Measurements from ENCODE around the gene FUT9. TPM values are rescaled to one million over a fixed set of nuclear protein-coding genes. Genes with fewer than 3 reads are reported as not detected.

Gene FUT9
- total RNA-seq, 1 experiment from 2014 or later, result not detected

GRCh38 chr6:96235927-96236326 is 220.2 kb downstream of the FUT9 start:
- no TSS peak for BruUV-seq (replicated peaks)
- H3K4me1 Mint-ChIP-seq (ENCODE audit: insufficient read depth, unreplicated experiment), result no peaks in the 10 kb centered on the region
- no peak overlapping the region for H3K27ac Mint-ChIP-seq (ENCODE audit: low read depth, unreplicated experiment)
- H3K9me3 Mint-ChIP-seq (ENCODE audit: unreplicated experiment), result no peaks in the 10 kb centered on the region
- DNase-seq (ENCODE audit: unreplicated experiment), result no peak
- CTCF ChIA-PET, result interaction anchor here (0.5 kb wide), 1 partner anchor 579 kb away, joined by 3 read pairs; no protein-coding TSS in a partner anchor
- H3K4me3 Mint-ChIP-seq (ENCODE audit: unreplicated experiment), result no peak overlapping the region
- TF ChIP-seq CTCF (IDR thresholded peaks at IDR 0.05; ENCODE audit: unreplicated experiment), result no peak
- H3K27me3 Mint-ChIP-seq (ENCODE audit: insufficient read depth, unreplicated experiment), result peaks cover 20% of the 10 kb centered on the region
- intact Hi-C loops (cut with micrococcal nuclease), result no loop called here
- no peaks in the 10 kb centered on the region for H3K36me3 Mint-ChIP-seq (ENCODE audit: insufficient read depth, unreplicated experiment)
- POLR2A ChIA-PET, result no interaction called here

DNA sequence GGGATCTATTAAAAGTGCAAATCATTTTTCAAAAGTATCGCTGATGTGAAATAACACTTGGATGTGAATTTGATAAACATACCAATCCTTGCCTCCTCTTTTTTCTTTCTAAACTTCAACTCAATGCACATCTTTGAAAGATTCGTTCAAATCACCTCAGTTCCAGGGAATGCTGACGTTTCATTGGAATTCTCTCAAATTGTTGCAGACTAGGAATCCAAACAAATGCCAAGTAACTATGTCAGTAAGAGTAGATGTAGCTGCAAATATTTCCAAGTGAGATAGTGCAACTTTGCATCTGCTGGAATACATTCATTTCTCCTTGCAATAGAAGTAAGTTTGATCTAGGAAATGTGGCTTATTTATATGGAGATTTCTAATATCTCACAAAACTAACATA is 220.7 kb downstream of the FUT9 start:
- H3K27ac Mint-ChIP-seq (ENCODE audit: low read depth, unreplicated experiment), result no peak overlapping the region

GRCh38 chr6:96237638-96238347 is 222.0 kb downstream of the FUT9 start:
- intact Hi-C loops (cut with micrococcal nuclease), result no loop called here
- Mint-ChIP-seq H3K27me3 (ENCODE audit: insufficient read depth, unreplicated experiment) (peaks cover 20% of the 10 kb centered on the region), H3K4me3 (ENCODE audit: unreplicated experiment) (no peak overlapping the region), H3K9me3 (ENCODE audit: unreplicated experiment) (no peaks in the 10 kb centered on the region), H3K4me1 (ENCODE audit: insufficient read depth, unreplicated experiment) (no peaks in the 10 kb centered on the region), H3K36me3 (ENCODE audit: insufficient read depth, unreplicated experiment) (no peaks in the 10 kb centered on the region), H3K27ac (ENCODE audit: low read depth, unreplicated experiment) (no peak overlapping the region)
- BruUV-seq (replicated peaks), result no TSS peak
- TF ChIP-seq CTCF (IDR thresholded peaks at IDR 0.05; ENCODE audit: unreplicated experiment), result no peak
- CTCF ChIA-PET, result interaction anchor here (0.7 kb wide), 1 partner anchor 130 kb away, joined by 3 read pairs; no protein-coding TSS in a partner anchor
- no peak for DNase-seq (ENCODE audit: unreplicated experiment)
- POLR2A ChIA-PET, result no interaction called here

More for the DNA sequence above, 220.7 kb downstream of the FUT9 start:
- Mint-ChIP-seq H3K36me3 (ENCODE audit: insufficient read depth, unreplicated experiment) (no peaks in the 10 kb centered on the region), H3K4me1 (ENCODE audit: insufficient read depth, unreplicated experiment) (no peaks in the 10 kb centered on the region), H3K27me3 (ENCODE audit: insufficient read depth, unreplicated experiment) (peaks cover 20% of the 10 kb centered on the region), H3K4me3 (ENCODE audit: unreplicated experiment) (no peak overlapping the region), H3K9me3 (ENCODE audit: unreplicated experiment) (no peaks in the 10 kb centered on the region)
- CTCF ChIA-PET, result no interaction called here
- intact Hi-C loops (cut with micrococcal nuclease), result no loop called here
- TF ChIP-seq CTCF (IDR thresholded peaks at IDR 0.05; ENCODE audit: unreplicated experiment), result no peak
- DNase-seq (ENCODE audit: unreplicated experiment), result no peak
- POLR2A ChIA-PET, result no interaction called here
- BruUV-seq (replicated peaks), result no TSS peak

DNA sequence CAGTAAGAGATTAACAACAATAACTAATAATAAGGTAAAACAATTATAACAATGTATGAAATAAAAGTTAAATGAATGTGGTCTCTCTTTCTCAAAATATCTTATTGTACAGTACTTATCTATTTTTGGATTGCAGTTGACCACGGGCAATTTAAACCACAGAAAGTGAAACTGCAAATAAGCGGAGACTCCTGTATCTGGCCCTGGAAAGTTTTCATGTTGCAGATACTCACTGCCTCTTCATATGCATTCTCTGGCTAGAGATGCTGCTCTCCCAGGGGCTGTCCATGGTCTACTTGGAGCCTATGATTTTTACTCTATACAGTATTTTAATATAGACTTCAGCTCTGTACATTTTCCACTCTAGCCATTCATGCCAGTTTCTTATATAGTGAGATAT is 230.8 kb downstream of the FUT9 start:
- no peaks in the 10 kb centered on the region for H3K36me3 Mint-ChIP-seq (ENCODE audit: insufficient read depth, unreplicated experiment)
- ChIA-PET CTCF (no interaction called here), POLR2A (no interaction called here)
- H3K4me1 Mint-ChIP-seq (ENCODE audit: insufficient read depth, unreplicated experiment), result no peaks in the 10 kb centered on the region
- DNase-seq (ENCODE audit: unreplicated experiment), result no peak
- H3K27me3 Mint-ChIP-seq (ENCODE audit: insufficient read depth, unreplicated experiment), result peaks cover 28% of the 10 kb centered on the region
- no TSS peak for BruUV-seq (replicated peaks)
- H3K4me3 Mint-ChIP-seq (ENCODE audit: unreplicated experiment), result no peak overlapping the region
- no peak for TF ChIP-seq CTCF (IDR thresholded peaks at IDR 0.05; ENCODE audit: unreplicated experiment)
- H3K9me3 Mint-ChIP-seq (ENCODE audit: unreplicated experiment), result no peaks in the 10 kb centered on the region
- no peak overlapping the region for H3K27ac Mint-ChIP-seq (ENCODE audit: low read depth, unreplicated experiment)
- intact Hi-C loops (cut with micrococcal nuclease), result no loop called here
